Mucosa of stomach (tissue), 1 donor: ENCODE data around the gene KIAA0753.

Source experiments
- H3K27me3 ChIP-seq: one replicate; pipeline ENCODE4 v1.7.0; 2013; ENCODE audit warnings: mild to moderate bottlenecking, low read length; ENCODE audit not compliant: control insufficient read depth, insufficient read depth
- H3K36me3 ChIP-seq: one replicate; pipeline ENCODE4 v1.7.0; 2013; ENCODE audit warnings: low read length; ENCODE audit not compliant: control insufficient read depth, insufficient read depth
- H3K4me1 ChIP-seq: one replicate; pipeline ENCODE4 v1.7.0; 2013; ENCODE audit warnings: mild to moderate bottlenecking, low read length; ENCODE audit not compliant: control insufficient read depth, insufficient read depth
- H3K4me3 ChIP-seq: one replicate; pipeline ENCODE4 v1.7.0; 2013; ENCODE audit warnings: low read length
- H3K9ac ChIP-seq: one replicate; pipeline ENCODE4 v1.7.0; 2013; ENCODE audit warnings: mild to moderate bottlenecking, low read length, moderate library complexity
- H3K9me3 ChIP-seq: one replicate; pipeline ENCODE4 v1.7.0; 2013; ENCODE audit warnings: mild to moderate bottlenecking, low read length, moderate library complexity; ENCODE audit not compliant: control insufficient read depth
- donor health status: Pancreatic carcinoma.

Gene KIAA0753

GRCh38 chr17:6530324-6530920 lies 110.1 kb downstream of the KIAA0753 start:
- Histone ChIP-seq H3K4me1 (no peaks in the 10 kb centered on the region), H3K9ac (no peak overlapping the region), H3K4me3 (no peak overlapping the region), H3K36me3 (no peaks in the 10 kb centered on the region), H3K9me3 (no peaks in the 10 kb centered on the region), H3K27me3 (no peaks in the 10 kb centered on the region)

GRCh38 chr17:6528557-6528956 lies 112.0 kb downstream of the KIAA0753 start:
- Histone ChIP-seq H3K9me3 (no peaks in the 10 kb centered on the region), H3K4me3 (no peak overlapping the region), H3K27me3 (no peaks in the 10 kb centered on the region), H3K36me3 (no peaks in the 10 kb centered on the region), H3K4me1 (no peaks in the 10 kb centered on the region), H3K9ac (no peak overlapping the region)
